ENCODE data around the gene TBX3.

TBX3 gene

GRCh38 chr12:114696443-114697242 lies 12.7 kb upstream of the TBX3 start:
- no peak for DNase-seq

GRCh38 chr12:114695305-114695592 lies 11.3 kb upstream of the TBX3 start:
- no peak for DNase-seq

- no peak for DNase-seq
Observed at GRCh38 chr12:114694436-114695304, 10.7 kb upstream of the TBX3 start.

- DNase-seq = no peak
Observed at GRCh38 chr12:114693532-114693931, 9.6 kb upstream of the TBX3 start.

GRCh38 chr12:114693059-114693531 lies 9.1 kb upstream of the TBX3 start:
- DNase-seq = no peak

GRCh38 chr12:114692186-114693058 lies 8.4 kb upstream of the TBX3 start:
- DNase-seq = no peak

GRCh38 chr12:114691763-114692185 lies 7.8 kb upstream of the TBX3 start:
- no peak for DNase-seq

GRCh38 chr12:114691196-114691595 lies 7.2 kb upstream of the TBX3 start:
- no peak for DNase-seq

- no peak for DNase-seq
Observed at GRCh38 chr12:114690267-114691135, 6.5 kb upstream of the TBX3 start.

GRCh38 chr12:114689075-114689994 lies 5.4 kb upstream of the TBX3 start:
- no peak for DNase-seq

- no peak for DNase-seq
Observed at GRCh38 chr12:114688256-114688845, 4.4 kb upstream of the TBX3 start.

GRCh38 chr12:114687802-114688201 lies 3.8 kb upstream of the TBX3 start:
- no peak for DNase-seq

- no peak for DNase-seq
Observed at GRCh38 chr12:114686773-114687500, 3.0 kb upstream of the TBX3 start.

GRCh38 chr12:114686426-114686772 lies 2.4 kb upstream of the TBX3 start:
- DNase-seq = no peak

- DNase-seq = no peak
Observed at GRCh38 chr12:114685869-114686268, 1.9 kb upstream of the TBX3 start.

- DNase-seq = no peak
Observed at GRCh38 chr12:114685320-114685781, 1.4 kb upstream of the TBX3 start.

- DNase-seq = no peak
Observed at GRCh38 chr12:114684870-114685273, 897 bp upstream of the TBX3 start.

GRCh38 chr12:114683709-114684097 lies 272 bp downstream of the TBX3 start:
- DNase-seq = no peak

- no peak for DNase-seq
Observed at GRCh38 chr12:114682785-114683708, 928 bp downstream of the TBX3 start.
